GM19438 (cell line): ENCODE results near the gene UPK1A.
A peak's percentile ranks its signal among the peaks of the same experiment; 100 is the strongest.
"Not testable (repeated sequence)": the region's sequence is repeated elsewhere in the genome, so short reads cannot be mapped to it uniquely, and the experiment has no call there.

Source experiments
- ATAC-seq: cut with Tn5 transposase; IDR thresholded peaks from one replicate; pipeline ENCODE4 v1.9.1; 2021; ENCODE audit warnings: low read depth; ENCODE audit not compliant: unreplicated experiment

UPK1A gene

GRCh38 chr19:35689836-35690235 is 23.5 kb downstream of the UPK1A start:
- ATAC-seq: no peak

GRCh38 chr19:35691106-35691505 is 24.8 kb downstream of the UPK1A start:
- not testable (repeated sequence) for ATAC-seq

GRCh38 chr19:35692010-35692409 is 25.7 kb downstream of the UPK1A start:
- ATAC-seq: no peak

- ATAC-seq: no peak
Observed at GRCh38 chr19:35693422-35693821, 27.1 kb downstream of the UPK1A start.

- ATAC-seq: peak; percentile 72
Observed at GRCh38 chr19:35693835-35694599, 27.7 kb downstream of the UPK1A start.

- no peak for ATAC-seq
Observed at GRCh38 chr19:35695895-35696422, 29.6 kb downstream of the UPK1A start.

GRCh38 chr19:35696835-35697234 is 30.5 kb downstream of the UPK1A start:
- no peak for ATAC-seq

GRCh38 chr19:35702223-35703012 is 36.1 kb downstream of the UPK1A start:
- peak; percentile 93 for ATAC-seq

- ATAC-seq: no peak
Observed at GRCh38 chr19:35703343-35703742, 37.0 kb downstream of the UPK1A start.

- ATAC-seq: no peak
Observed at GRCh38 chr19:35704218-35704617, 37.9 kb downstream of the UPK1A start, which contains the start of gene ZBTB32. TSS of gene ZBTB32 (plus strand) at chr19:35704558. CDS start at chr19:35714627, 10,069 bp downstream.

- no peak for ATAC-seq
Observed at GRCh38 chr19:35708391-35708790, 42.1 kb downstream of the UPK1A start.

GRCh38 chr19:35710784-35711723 is 44.7 kb downstream of the UPK1A start:
- ATAC-seq: no peak

- ATAC-seq: no peak
Observed at GRCh38 chr19:35712567-35713505, 46.5 kb downstream of the UPK1A start.

GRCh38 chr19:35713506-35713850 is 47.2 kb downstream of the UPK1A start:
- no peak for ATAC-seq

- no peak for ATAC-seq
Observed at GRCh38 chr19:35713904-35714495, 47.7 kb downstream of the UPK1A start.

- ATAC-seq: no peak
Observed at GRCh38 chr19:35714601-35715354, 48.5 kb downstream of the UPK1A start.

GRCh38 chr19:35715355-35715809 is 49.1 kb downstream of the UPK1A start:
- no peak for ATAC-seq
